ENCODE results near the gene CCDC86. TPM values are rescaled to one million over a fixed set of nuclear protein-coding genes. Genes with fewer than 3 reads are reported as not detected.

Gene CCDC86
- total and polyA plus RNA-seq, 7 donors: 4.8 to 24.0 (median 10.0) TPM

DNA sequence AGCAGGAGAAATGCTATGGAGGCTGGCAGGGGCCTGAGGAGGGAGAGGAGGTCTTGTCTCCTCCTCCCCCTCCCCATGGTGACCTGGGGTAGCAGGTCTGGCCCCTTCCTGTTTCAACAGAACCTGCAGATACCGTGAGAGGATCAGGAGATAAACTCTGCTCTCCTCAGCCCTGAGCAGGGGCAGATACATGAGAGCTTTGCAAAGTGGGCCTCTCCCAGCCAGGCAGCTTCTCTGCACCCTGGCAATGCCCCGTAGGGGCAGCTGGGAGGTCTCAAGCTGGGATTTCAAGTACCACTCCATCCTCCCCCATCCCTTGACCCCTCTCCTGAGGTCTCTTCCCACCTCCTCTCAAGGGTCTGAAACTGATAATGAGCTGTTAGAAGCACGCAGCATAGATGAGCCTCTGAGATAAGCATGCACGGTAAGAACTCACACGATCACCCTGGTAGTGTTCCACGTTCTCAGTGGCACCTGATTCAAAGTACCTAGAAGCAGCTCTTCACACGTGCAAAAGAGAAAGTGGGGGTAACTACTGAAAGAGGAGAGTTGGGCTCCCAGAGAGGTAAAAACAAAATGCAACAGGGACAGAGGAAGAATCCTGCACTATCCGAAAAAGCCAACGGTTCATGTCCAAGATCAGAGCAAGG lies 4.9 kb upstream of the CCDC86 start:
- H3K9me3 ChIP-seq: no peaks in the 10 kb centered on the region
- intact Hi-C loops (cut with DNase I): no loop called here
- peaks cover 0 to 13% (median 10%) of the 10 kb centered on the region in 4 donors for H3K4me1 ChIP-seq
- H3K4me3 ChIP-seq: no peak overlapping the region
- TF ChIP-seq POLR2A (IDR thresholded peaks at IDR 0.05) (no peak), POLR2AphosphoS5 (IDR thresholded peaks at IDR 0.05) (no peak), EP300 (IDR thresholded peaks at IDR 0.05) (no peak)
- TF ChIP-seq, protein P1, sequence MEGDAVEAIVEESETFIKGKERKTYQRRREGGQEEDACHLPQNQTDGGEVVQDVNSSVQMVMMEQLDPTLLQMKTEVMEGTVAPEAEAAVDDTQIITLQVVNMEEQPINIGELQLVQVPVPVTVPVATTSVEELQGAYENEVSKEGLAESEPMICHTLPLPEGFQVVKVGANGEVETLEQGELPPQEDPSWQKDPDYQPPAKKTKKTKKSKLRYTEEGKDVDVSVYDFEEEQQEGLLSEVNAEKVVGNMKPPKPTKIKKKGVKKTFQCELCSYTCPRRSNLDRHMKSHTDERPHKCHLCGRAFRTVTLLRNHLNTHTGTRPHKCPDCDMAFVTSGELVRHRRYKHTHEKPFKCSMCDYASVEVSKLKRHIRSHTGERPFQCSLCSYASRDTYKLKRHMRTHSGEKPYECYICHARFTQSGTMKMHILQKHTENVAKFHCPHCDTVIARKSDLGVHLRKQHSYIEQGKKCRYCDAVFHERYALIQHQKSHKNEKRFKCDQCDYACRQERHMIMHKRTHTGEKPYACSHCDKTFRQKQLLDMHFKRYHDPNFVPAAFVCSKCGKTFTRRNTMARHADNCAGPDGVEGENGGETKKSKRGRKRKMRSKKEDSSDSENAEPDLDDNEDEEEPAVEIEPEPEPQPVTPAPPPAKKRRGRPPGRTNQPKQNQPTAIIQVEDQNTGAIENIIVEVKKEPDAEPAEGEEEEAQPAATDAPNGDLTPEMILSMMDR (IDR thresholded peaks at IDR 0.05): no peak
- no peaks in the 10 kb centered on the region for H3K27me3 ChIP-seq
- 71 to 85% methylated on average over 9 of the region's 9 CpGs for WGBS, 2 donors
- DNase-seq: no peak
- H3K27ac ChIP-seq: no peak overlapping the region
- no peaks in the 10 kb centered on the region for H3K36me3 ChIP-seq

GRCh38 chr11:60838132-60838531 lies 3.8 kb upstream of the CCDC86 start:
- WGBS, 2 donors: 88 to 92% methylated on average over 7 of the region's 7 CpGs
- no peak for DNase-seq
- TF ChIP-seq, protein P1 (IDR thresholded peaks at IDR 0.05): no peak
- TF ChIP-seq POLR2A (IDR thresholded peaks at IDR 0.05) (no peak), EP300 (IDR thresholded peaks at IDR 0.05) (no peak), POLR2AphosphoS5 (IDR thresholded peaks at IDR 0.05) (no peak)
- intact Hi-C loops (cut with DNase I): no loop called here
- Histone ChIP-seq H3K4me1 (peaks cover 0 to 23% (median 17%) of the 10 kb centered on the region in 4 donors), H3K9me3 (no peaks in the 10 kb centered on the region), H3K27me3 (no peaks in the 10 kb centered on the region), H3K36me3 (no peaks in the 10 kb centered on the region), H3K4me3 (no peak overlapping the region), H3K27ac (no peak overlapping the region)

DNA sequence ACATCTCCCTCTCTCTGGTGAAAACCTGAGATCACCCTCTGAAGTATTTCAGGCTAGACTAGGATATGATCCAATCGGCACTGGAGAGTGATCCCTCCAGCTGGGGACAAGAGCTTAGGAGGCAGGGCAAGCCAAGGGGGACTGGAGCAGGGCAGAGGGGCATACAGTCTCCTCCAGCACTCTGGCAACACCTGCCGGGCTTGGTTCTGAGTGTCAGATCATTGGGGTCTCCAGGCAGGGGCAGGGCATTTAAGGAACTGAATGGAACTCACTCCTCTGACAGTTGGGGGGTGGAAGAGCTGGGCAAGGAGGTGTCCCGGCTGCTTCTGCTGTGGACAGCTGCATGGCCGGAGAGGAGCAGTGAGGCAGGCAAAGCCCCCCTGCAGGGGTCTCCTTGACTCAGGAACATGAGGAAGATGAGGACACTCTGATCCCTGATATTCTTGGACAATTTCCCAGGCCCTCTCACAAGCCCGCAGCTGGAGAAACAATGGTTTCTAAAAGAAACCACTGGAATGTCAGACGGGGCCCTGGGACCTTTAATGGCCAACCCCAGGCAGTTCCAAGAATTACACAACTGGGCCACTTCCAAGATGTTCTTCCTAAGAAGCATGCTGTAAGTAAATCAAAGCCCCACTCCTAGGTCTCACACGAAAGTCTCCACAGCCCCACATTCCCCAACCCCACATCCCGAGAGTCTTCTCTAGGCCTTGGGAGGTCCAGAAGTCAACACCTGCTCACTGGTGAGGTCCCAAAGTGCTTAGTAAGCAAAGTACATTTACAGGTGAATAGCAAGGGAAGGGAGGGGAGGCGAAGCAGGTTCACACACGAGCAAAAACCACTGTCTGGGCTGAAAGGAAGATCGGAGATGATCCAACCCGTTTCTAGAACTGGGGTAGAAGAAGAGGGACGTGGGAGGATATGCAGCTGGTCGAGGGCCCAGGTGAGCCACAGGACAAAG lies 1.2 kb upstream of the CCDC86 start:
- no peaks in the 10 kb centered on the region for H3K27me3 ChIP-seq
- WGBS, 2 donors: 82 to 83% methylated on average over 14 of the region's 14 CpGs
- H3K4me1 ChIP-seq: peaks cover 0 to 43% (median 39%) of the 10 kb centered on the region in 4 donors
- H3K4me3 ChIP-seq: peak overlapping the region in 1 of 4 donors; percentile 70
- peak; percentile 76 for DNase-seq
- peak overlapping the region; percentile 67 to 73 (median 73) for H3K27ac ChIP-seq
- no peak for TF ChIP-seq EP300 (IDR thresholded peaks at IDR 0.05)
- no peak for TF ChIP-seq POLR2AphosphoS5 (IDR thresholded peaks at IDR 0.05)
- TF ChIP-seq, protein P1 (IDR thresholded peaks at IDR 0.05): no peak
- TF ChIP-seq POLR2A (IDR thresholded peaks at IDR 0.05): no peak
- no peaks in the 10 kb centered on the region for H3K9me3 ChIP-seq
- no peaks in the 10 kb centered on the region for H3K36me3 ChIP-seq
- intact Hi-C loops (cut with DNase I): loop anchor here (5.0 kb wide), 2 partner anchors 63 to 322 kb away; partner anchors contain the start of gene VPS37C

GRCh38 chr11:60842668-60843600 lies 1.0 kb downstream of the CCDC86 start:
- H3K4me1 ChIP-seq: peaks cover 0 to 43% (median 39%) of the 10 kb centered on the region in 4 donors
- intact Hi-C loops (cut with DNase I): loop anchor here (2.0 to 5.0 kb wide), 3 partner anchors 64 to 319 kb away; partner anchors contain the start of genes PRPF19 and VPS37C

More at GRCh38 chr11:60842668-60843600, 1.0 kb downstream of the CCDC86 start:
- DNase-seq: no peak
- no peaks in the 10 kb centered on the region for H3K27me3 ChIP-seq
- peaks cover 0 to 8% (median under 1%) of the 10 kb centered on the region in 4 donors for H3K36me3 ChIP-seq
- WGBS, 2 donors: 6 to 16% methylated on average over 23 of the region's 23 CpGs
- TF ChIP-seq EP300 (IDR thresholded peaks at IDR 0.05): no peak
- TF ChIP-seq, protein P1 (IDR thresholded peaks at IDR 0.05): no peak
- TF ChIP-seq POLR2A (IDR thresholded peaks at IDR 0.05): no peak
- no peak for TF ChIP-seq POLR2AphosphoS5 (IDR thresholded peaks at IDR 0.05)
- H3K9me3 ChIP-seq: no peaks in the 10 kb centered on the region
- H3K4me3 ChIP-seq: peak overlapping the region; percentile 69 to 94 (median 70)
- H3K27ac ChIP-seq: peak overlapping the region; percentile 67 to 73 (median 73)
